HG03439 (cell line): ENCODE data around the gene DNAI4.

ENCODE experiments used
- ATAC-seq: cut with Tn5 transposase; IDR thresholded peaks from one replicate; pipeline ENCODE4 v1.9.1; 2021; ENCODE audit warnings: mild to moderate bottlenecking, moderate library complexity; ENCODE audit not compliant: unreplicated experiment

The DNAI4 gene

DNA sequence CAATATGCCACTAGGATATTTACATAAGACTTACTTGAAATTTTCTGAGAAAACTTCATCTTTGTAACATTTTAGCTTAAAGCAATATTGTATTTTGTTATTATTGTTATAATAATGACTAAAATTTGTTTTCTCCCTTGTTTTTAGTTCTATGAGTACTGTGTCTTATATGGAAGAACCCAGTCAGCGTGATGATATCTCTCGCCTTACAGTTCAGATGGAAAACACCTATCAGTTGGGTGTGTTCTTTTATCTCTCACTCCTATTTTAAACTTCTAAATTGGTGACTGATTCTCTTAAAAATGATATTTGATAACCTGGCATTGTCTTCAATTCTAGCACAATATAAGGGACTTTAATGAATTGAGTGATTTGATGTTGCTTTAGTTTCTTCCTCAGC is 154.4 kb downstream of the DNAI4 start:
- ATAC-seq: no peak

- ATAC-seq: no peak
Measured at GRCh38 chr1:66769512-66770229, 155.0 kb downstream of the DNAI4 start.

- no peak for ATAC-seq
Measured at GRCh38 chr1:66768965-66769364, 155.7 kb downstream of the DNAI4 start.

DNA sequence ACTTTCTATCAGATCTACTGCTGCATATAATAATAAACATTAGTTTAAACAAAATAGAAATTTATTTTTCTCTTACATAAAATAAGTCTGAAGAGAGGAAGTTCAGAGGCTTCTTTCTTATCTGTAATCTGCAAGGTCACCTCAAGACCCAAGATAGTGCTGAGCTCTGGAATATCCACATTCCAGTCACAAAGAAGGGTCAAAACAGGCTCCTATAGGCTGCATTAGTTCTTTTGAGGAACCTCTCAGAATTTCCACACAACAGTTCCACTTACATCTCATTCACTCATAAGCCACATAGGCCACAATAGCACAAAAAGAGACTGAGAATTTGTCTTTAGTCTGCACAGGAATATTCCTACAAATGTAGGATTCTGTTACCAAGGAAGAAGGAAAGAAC is 157.0 kb downstream of the DNAI4 start:
- ATAC-seq: no peak

- peak; percentile 51 for ATAC-seq
Measured at GRCh38 chr1:66764994-66765578, 159.6 kb downstream of the DNAI4 start.
